ENCODE results near the gene TMEM43. TPM values are rescaled to one million over a fixed set of nuclear protein-coding genes. Genes with fewer than 3 reads are reported as not detected.

The TMEM43 gene
- total RNA-seq, 1 donor from 2014 or later = 84.9 TPM

DNA sequence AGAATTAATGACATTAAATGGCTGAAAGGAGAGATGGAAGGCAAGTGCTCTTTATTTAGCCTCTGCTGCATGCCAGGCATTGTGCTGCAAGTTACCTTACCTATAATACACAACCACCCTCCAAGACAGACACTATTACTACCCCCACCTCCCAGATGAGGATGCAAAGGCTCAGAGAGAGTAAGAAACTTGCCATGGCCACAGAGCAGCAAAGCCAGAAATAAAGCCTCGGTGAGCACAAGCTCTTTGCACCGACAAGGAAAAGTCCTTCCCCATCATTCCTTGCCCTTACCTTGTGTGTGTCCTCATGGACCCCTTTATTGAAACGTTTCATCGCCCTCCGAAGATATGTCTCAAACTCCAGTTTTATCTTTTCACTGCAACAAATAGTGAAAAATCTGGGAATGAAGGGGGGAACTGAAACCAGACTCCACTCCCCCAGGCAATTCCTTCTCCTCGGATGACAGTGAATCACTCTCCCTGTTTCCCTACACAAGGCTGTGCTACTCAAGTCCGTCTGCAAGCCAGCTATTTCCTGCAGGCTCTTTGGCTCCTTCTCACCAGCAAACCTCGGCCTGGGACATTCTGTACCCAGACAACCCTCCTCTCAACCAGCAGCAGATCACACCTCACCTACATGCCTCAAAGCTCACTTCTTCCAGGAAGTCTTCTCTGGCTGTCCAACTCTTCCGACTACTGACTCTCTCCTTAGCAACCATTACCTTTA lies 42.2 kb downstream of the TMEM43 start:
- no peak for DNase-seq (ENCODE audit: low spot score)
- Mint-ChIP-seq H3K4me3 (ENCODE audit: unreplicated experiment) (no peak overlapping the region), H3K4me1 (ENCODE audit: low read depth) (peaks cover 31% of the 10 kb centered on the region), H3K27ac (ENCODE audit: unreplicated experiment) (peak overlapping the region; percentile 82), H3K9me3 (ENCODE audit: low read depth) (peaks cover 9% of the 10 kb centered on the region), H3K27me3 (ENCODE audit: low read depth) (no peaks in the 10 kb centered on the region), H3K36me3 (ENCODE audit: low read depth) (peaks cover 68% of the 10 kb centered on the region)
- TF ChIP-seq, protein P1, sequence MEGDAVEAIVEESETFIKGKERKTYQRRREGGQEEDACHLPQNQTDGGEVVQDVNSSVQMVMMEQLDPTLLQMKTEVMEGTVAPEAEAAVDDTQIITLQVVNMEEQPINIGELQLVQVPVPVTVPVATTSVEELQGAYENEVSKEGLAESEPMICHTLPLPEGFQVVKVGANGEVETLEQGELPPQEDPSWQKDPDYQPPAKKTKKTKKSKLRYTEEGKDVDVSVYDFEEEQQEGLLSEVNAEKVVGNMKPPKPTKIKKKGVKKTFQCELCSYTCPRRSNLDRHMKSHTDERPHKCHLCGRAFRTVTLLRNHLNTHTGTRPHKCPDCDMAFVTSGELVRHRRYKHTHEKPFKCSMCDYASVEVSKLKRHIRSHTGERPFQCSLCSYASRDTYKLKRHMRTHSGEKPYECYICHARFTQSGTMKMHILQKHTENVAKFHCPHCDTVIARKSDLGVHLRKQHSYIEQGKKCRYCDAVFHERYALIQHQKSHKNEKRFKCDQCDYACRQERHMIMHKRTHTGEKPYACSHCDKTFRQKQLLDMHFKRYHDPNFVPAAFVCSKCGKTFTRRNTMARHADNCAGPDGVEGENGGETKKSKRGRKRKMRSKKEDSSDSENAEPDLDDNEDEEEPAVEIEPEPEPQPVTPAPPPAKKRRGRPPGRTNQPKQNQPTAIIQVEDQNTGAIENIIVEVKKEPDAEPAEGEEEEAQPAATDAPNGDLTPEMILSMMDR (IDR thresholded peaks at IDR 0.05) = no peak

DNA sequence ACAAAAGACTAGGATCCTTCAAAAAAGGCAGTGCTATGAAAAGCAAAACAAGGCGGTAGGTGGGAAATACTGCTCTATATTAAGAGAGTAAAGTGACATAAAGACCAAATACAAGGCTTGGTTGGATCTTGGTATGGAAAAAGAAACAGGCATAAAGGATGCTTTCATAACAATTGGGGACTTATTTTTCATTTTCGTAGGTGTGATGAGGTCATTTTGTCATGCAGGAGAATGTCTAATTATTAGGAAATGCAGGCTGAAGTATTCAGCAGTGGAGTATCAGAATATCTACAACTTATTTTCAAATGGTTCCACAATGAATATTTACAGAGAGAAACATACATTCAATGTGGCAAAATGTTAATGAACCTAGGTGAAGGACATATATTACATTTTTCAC lies 44.6 kb downstream of the TMEM43 start:
- H3K4me1 Mint-ChIP-seq (ENCODE audit: low read depth) = peaks cover 31% of the 10 kb centered on the region
- TF ChIP-seq, protein P1 (IDR thresholded peaks at IDR 0.05) = no peak
- H3K36me3 Mint-ChIP-seq (ENCODE audit: low read depth) = peaks cover 56% of the 10 kb centered on the region
- DNase-seq (ENCODE audit: low spot score) = no peak
- no peak overlapping the region for H3K4me3 Mint-ChIP-seq (ENCODE audit: unreplicated experiment)
- H3K9me3 Mint-ChIP-seq (ENCODE audit: low read depth) = no peaks in the 10 kb centered on the region
- H3K27me3 Mint-ChIP-seq (ENCODE audit: low read depth) = no peaks in the 10 kb centered on the region
- H3K27ac Mint-ChIP-seq (ENCODE audit: unreplicated experiment) = no peak overlapping the region

DNA sequence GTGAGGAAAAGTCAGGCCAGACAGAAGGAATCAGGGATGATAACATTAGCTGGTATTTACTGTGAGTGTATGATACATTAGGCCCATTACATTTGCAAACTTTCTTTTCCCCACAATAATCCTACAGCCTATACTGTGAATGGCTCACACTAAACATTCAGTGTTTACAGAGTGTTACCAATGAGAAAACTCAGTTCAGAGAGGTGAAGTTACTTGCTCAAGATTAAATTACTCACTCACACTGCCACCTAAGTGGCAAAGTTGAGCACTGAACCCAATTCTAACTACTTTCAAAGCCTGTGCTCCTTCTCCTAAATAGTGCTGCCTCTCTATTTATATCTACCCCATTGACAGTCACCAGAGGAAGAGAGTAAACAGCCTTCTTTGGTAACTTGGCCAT lies 45.0 kb downstream of the TMEM43 start:
- Mint-ChIP-seq H3K27ac (ENCODE audit: unreplicated experiment) (peak overlapping the region; percentile 58), H3K36me3 (ENCODE audit: low read depth) (peaks cover 52% of the 10 kb centered on the region), H3K9me3 (ENCODE audit: low read depth) (no peaks in the 10 kb centered on the region), H3K4me1 (ENCODE audit: low read depth) (peaks cover 33% of the 10 kb centered on the region), H3K27me3 (ENCODE audit: low read depth) (no peaks in the 10 kb centered on the region), H3K4me3 (ENCODE audit: unreplicated experiment) (no peak overlapping the region)
- no peak for DNase-seq (ENCODE audit: low spot score)
- TF ChIP-seq, protein P1 (IDR thresholded peaks at IDR 0.05) = no peak

DNA sequence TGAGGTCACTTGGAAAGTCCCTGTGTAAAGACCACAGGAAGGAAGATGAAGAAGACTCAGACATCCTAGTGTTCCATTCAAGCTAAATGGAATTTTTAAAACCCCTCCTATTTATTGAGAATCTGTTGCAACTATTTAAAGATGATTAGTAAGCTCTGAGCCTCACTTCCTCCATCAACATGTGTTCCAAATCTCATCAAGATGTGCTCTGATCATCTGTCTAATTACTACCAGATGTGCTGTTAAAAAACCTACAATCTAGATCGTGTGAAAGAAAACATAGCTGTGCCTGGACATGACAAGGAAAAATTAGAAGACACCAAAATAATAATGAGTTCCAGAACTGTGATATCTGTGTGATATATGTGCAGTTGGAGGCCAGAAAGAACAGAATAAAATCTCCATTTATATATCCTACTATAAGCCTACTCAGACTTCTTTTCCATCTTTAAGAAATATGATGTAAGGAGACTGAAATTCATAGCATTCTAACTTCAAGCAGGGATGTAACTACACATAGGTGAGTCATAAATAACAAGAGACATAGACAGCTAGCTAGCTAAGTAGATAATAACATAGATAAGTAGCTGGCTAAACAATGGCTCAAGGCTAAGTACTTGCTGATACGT lies 45.8 kb downstream of the TMEM43 start:
- Mint-ChIP-seq H3K27ac (ENCODE audit: unreplicated experiment) (peak overlapping the region; percentile 58), H3K4me1 (ENCODE audit: low read depth) (peaks cover 41% of the 10 kb centered on the region), H3K27me3 (ENCODE audit: low read depth) (no peaks in the 10 kb centered on the region), H3K9me3 (ENCODE audit: low read depth) (no peaks in the 10 kb centered on the region), H3K4me3 (ENCODE audit: unreplicated experiment) (no peak overlapping the region), H3K36me3 (ENCODE audit: low read depth) (peaks cover 46% of the 10 kb centered on the region)
- TF ChIP-seq, protein P1 (IDR thresholded peaks at IDR 0.05) = no peak
- DNase-seq (ENCODE audit: low spot score) = no peak

DNA sequence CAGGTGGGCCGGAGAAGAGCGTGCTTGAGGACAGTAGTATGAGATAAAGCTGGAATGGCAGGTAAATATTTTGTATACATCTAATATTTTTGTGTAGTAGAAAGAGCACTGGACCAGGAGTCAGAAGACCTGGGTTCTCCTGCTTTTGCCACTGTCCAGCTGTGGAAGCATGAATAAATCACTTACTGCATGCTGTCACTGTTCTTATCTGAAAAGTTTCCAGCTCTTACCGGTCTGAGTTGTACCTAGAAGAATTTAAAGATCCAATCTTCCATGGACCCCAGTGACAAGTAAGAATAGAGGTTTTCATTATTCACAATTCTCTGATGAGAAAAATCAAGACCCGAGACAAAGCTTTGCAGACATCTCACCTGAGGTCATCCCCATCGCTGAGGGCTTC lies 47.6 kb downstream of the TMEM43 start:
- Mint-ChIP-seq H3K4me3 (ENCODE audit: unreplicated experiment) (no peak overlapping the region), H3K4me1 (ENCODE audit: low read depth) (peaks cover 43% of the 10 kb centered on the region), H3K27ac (ENCODE audit: unreplicated experiment) (no peak overlapping the region), H3K36me3 (ENCODE audit: low read depth) (peaks cover 32% of the 10 kb centered on the region), H3K9me3 (ENCODE audit: low read depth) (no peaks in the 10 kb centered on the region), H3K27me3 (ENCODE audit: low read depth) (no peaks in the 10 kb centered on the region)
- DNase-seq (ENCODE audit: low spot score) = no peak
- TF ChIP-seq, protein P1 (IDR thresholded peaks at IDR 0.05) = no peak

Measured in chondrocyte (in vitro differentiated cells).